Measurements from ENCODE around the gene IRX3.

GRCh38 chr16:54239456-54239855 is 47.1 kb downstream of the IRX3 start:
- TF ChIP-seq POLR2A (IDR thresholded peaks at IDR 0.05) (no peak), CTCF (IDR thresholded peaks at IDR 0.05) (no peak), EP300 (IDR thresholded peaks at IDR 0.05) (no peak)

All from ovary (tissue), 3 donors.